ENCODE data around the gene CRACR2A. TPM values are rescaled to one million over a fixed set of nuclear protein-coding genes. Genes with fewer than 3 reads are reported as not detected.

The CRACR2A gene
- total and polyA plus RNA-seq, 2 donors from 2014 or later = 0.22 to 6.1 TPM

DNA sequence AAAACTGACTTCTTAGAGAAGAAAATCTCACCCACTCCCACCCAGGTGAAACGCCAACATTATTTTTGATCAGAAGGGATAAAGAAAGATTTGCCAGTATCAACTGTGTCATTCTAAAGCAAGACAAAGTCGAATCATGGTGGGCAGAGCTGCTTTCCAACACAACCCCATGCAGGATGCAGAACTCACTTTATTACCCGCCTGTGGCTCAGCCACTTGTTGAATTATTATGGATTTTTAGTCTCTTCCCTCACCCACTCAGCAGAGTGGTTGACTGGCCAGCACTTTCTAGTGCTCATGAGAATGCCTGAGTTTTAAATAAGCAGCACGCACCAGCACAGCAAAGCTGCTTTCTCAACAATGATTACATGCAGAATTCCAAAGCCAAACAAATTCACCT lies 32.1 kb downstream of the CRACR2A start:
- DNase-seq (no peak), FAIRE-seq (no peak)
- no peak overlapping the region for H3K9ac ChIP-seq (ENCODE audit: low read length in 3 of 3)
- H3K4me3 ChIP-seq (ENCODE audit: low read length in 3 of 3) = no peak overlapping the region
- intact Hi-C loops (cut with DNase I) = no loop called here
- no peaks in the 10 kb centered on the region for H3K9me3 ChIP-seq (ENCODE audit: control insufficient read depth in 2 of 3, insufficient read depth in 1 of 3, low read length in 3 of 3)
- no peak for TF ChIP-seq CTCF (IDR thresholded peaks at IDR 0.05; ENCODE audit: borderline replicate concordance, extremely low read depth, insufficient read depth)
- no peaks in the 10 kb centered on the region for H3K36me3 ChIP-seq (ENCODE audit: control insufficient read depth in 2 of 3, insufficient read depth in 3 of 3, low read length in 3 of 3)
- no peak overlapping the region for H3K27ac ChIP-seq (ENCODE audit: low read depth in 2 of 2, low read length in 2 of 2)
- H3K4me1 ChIP-seq (ENCODE audit: control insufficient read depth in 2 of 3, insufficient read depth in 2 of 3, low read depth in 1 of 3, low read length in 3 of 3) = no peaks in the 10 kb centered on the region
- no peaks in the 10 kb centered on the region for H3K27me3 ChIP-seq (ENCODE audit: control insufficient read depth, insufficient read depth, low read length)

DNA sequence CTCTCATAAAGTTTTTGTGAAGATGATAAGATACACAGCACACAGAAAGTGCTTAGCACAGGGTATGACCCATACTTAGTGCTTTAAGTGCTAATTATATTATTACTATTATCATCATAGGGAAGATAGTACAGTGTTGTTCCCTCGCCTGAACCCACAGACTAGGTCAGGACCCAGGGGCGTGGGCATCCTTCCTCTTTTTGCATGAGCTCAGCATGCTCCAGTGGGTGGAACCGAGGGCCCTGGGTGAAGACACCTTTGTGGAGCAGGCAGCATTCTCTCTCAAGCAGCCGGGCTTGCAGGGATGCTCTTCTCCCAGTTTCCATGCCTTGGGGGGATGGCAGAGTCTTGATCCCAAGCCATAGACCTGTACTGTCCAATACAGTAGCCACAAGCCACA lies 34.8 kb downstream of the CRACR2A start:
- no peak overlapping the region for H3K27ac ChIP-seq (ENCODE audit: low read depth in 2 of 2, low read length in 2 of 2)
- H3K9me3 ChIP-seq (ENCODE audit: control insufficient read depth in 2 of 3, insufficient read depth in 1 of 3, low read length in 3 of 3) = no peaks in the 10 kb centered on the region
- no peaks in the 10 kb centered on the region for H3K36me3 ChIP-seq (ENCODE audit: control insufficient read depth in 2 of 3, insufficient read depth in 3 of 3, low read length in 3 of 3)
- H3K4me1 ChIP-seq (ENCODE audit: control insufficient read depth in 2 of 3, insufficient read depth in 2 of 3, low read depth in 1 of 3, low read length in 3 of 3) = no peaks in the 10 kb centered on the region
- no peak for DNase-seq
- H3K27me3 ChIP-seq (ENCODE audit: control insufficient read depth, insufficient read depth, low read length) = no peaks in the 10 kb centered on the region
- no peak for FAIRE-seq
- no peak overlapping the region for H3K9ac ChIP-seq (ENCODE audit: low read length in 3 of 3)
- no peak for TF ChIP-seq CTCF (IDR thresholded peaks at IDR 0.05; ENCODE audit: borderline replicate concordance, extremely low read depth, insufficient read depth)
- intact Hi-C loops (cut with DNase I) = no loop called here
- H3K4me3 ChIP-seq (ENCODE audit: low read length in 3 of 3) = no peak overlapping the region

- Histone ChIP-seq H3K9me3 (ENCODE audit: control insufficient read depth in 2 of 3, insufficient read depth in 1 of 3, low read length in 3 of 3) (no peaks in the 10 kb centered on the region), H3K27me3 (ENCODE audit: control insufficient read depth, insufficient read depth, low read length) (no peaks in the 10 kb centered on the region), H3K9ac (ENCODE audit: low read length in 3 of 3) (no peak overlapping the region), H3K4me1 (ENCODE audit: control insufficient read depth in 2 of 3, insufficient read depth in 2 of 3, low read depth in 1 of 3, low read length in 3 of 3) (no peaks in the 10 kb centered on the region), H3K27ac (ENCODE audit: low read depth in 2 of 2, low read length in 2 of 2) (no peak overlapping the region), H3K36me3 (ENCODE audit: control insufficient read depth in 2 of 3, insufficient read depth in 3 of 3, low read length in 3 of 3) (no peaks in the 10 kb centered on the region), H3K4me3 (ENCODE audit: low read length in 3 of 3) (no peak overlapping the region)
- DNase-seq = no peak
- FAIRE-seq = no peak
- intact Hi-C loops (cut with DNase I) = no loop called here
- no peak for TF ChIP-seq CTCF (IDR thresholded peaks at IDR 0.05; ENCODE audit: borderline replicate concordance, extremely low read depth, insufficient read depth)
Observed at GRCh38 chr12:3717283-3717898, 35.5 kb downstream of the CRACR2A start.

- no peak overlapping the region for H3K4me3 ChIP-seq (ENCODE audit: low read length in 3 of 3)
- H3K9me3 ChIP-seq (ENCODE audit: control insufficient read depth in 2 of 3, insufficient read depth in 1 of 3, low read length in 3 of 3) = no peaks in the 10 kb centered on the region
- H3K4me1 ChIP-seq (ENCODE audit: control insufficient read depth in 2 of 3, insufficient read depth in 2 of 3, low read depth in 1 of 3, low read length in 3 of 3) = no peaks in the 10 kb centered on the region
- H3K27me3 ChIP-seq (ENCODE audit: control insufficient read depth, insufficient read depth, low read length) = no peaks in the 10 kb centered on the region
- FAIRE-seq (no peak), DNase-seq (no peak)
- intact Hi-C loops (cut with DNase I) = no loop called here
- TF ChIP-seq CTCF (IDR thresholded peaks at IDR 0.05; ENCODE audit: borderline replicate concordance, extremely low read depth, insufficient read depth) = no peak
- H3K27ac ChIP-seq (ENCODE audit: low read depth in 2 of 2, low read length in 2 of 2) = no peak overlapping the region
- no peak overlapping the region for H3K9ac ChIP-seq (ENCODE audit: low read length in 3 of 3)
- H3K36me3 ChIP-seq (ENCODE audit: control insufficient read depth in 2 of 3, insufficient read depth in 3 of 3, low read length in 3 of 3) = no peaks in the 10 kb centered on the region
Observed at GRCh38 chr12:3715999-3716398, 36.9 kb downstream of the CRACR2A start.
